ENCODE measurements around the gene GTPBP4. TPM values are rescaled to one million over a fixed set of nuclear protein-coding genes. Genes with fewer than 3 reads are reported as not detected.

The GTPBP4 gene
- total RNA-seq, 4 donors from 2014 or later, result 16.0 to 31.5 (median 21.5) TPM

- ATAC-seq, result no peak
- H3K9me3 ChIP-seq, result no peaks in the 10 kb centered on the region
- H3K4me1 ChIP-seq, result no peaks in the 10 kb centered on the region
- no peaks in the 10 kb centered on the region for H3K36me3 ChIP-seq
- H3K27me3 ChIP-seq, result peaks cover 26% of the 10 kb centered on the region
- WGBS, 2 donors (ENCODE audit: low coverage in 1 of 2), result 86 to 89% methylated on average over 12 of the region's 21 CpGs
- H3K4me3 ChIP-seq, result no peak overlapping the region
- H3K27ac ChIP-seq, result no peak overlapping the region
- TF ChIP-seq EP300 (IDR thresholded peaks at IDR 0.05) (no peak), POLR2AphosphoS5 (IDR thresholded peaks at IDR 0.05) (no peak)
Measured at GRCh38 chr10:954396-954795, 33.8 kb upstream of the GTPBP4 start.

DNA sequence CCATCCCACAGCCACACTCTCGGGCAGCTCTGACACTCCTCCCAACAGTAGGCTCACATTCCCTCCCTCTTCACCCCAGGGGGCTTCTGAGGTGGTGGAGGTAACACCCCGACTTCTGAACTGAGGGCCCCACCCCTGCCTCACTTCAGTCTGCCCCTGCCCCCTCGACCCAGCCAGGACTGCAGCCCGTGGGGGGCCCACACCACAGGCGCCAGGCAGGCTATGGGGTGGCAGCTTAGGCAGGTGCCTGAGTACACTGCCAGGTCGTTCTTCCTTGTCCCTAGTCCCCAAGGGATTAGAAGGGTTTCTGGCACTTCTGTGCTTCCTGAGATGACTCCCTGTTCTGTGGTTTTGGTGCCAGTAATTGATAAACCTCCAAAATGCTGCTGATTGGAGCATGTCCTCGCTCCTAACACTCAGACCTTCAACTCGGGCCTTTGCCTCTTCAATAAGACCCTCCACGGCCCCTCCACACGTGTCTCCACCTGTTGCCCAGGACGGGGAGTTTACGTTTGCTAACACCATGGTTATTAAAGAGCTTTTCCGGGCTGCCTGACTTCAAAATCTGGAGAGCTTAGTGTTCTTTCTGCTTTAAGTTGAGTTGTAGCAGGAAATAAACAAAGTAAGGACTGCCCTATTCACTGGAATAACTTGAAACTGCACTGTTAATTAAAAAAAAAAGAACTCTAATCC lies 33.0 kb upstream of the GTPBP4 start:
- Histone ChIP-seq H3K27ac (no peak overlapping the region), H3K4me1 (no peaks in the 10 kb centered on the region), H3K27me3 (peaks cover 29% of the 10 kb centered on the region), H3K9me3 (no peaks in the 10 kb centered on the region), H3K36me3 (no peaks in the 10 kb centered on the region), H3K4me3 (no peak overlapping the region)
- TF ChIP-seq POLR2AphosphoS5 (IDR thresholded peaks at IDR 0.05) (no peak), CTCF (IDR thresholded peaks at IDR 0.05) (no peak), POLR2A (IDR thresholded peaks at IDR 0.05) (no peak), EP300 (IDR thresholded peaks at IDR 0.05) (no peak)
- 20 to 24% methylated on average over 4 to 9 of the region's 13 CpGs for WGBS, 2 donors (ENCODE audit: low coverage in 1 of 2)
- no peak for ATAC-seq

DNA sequence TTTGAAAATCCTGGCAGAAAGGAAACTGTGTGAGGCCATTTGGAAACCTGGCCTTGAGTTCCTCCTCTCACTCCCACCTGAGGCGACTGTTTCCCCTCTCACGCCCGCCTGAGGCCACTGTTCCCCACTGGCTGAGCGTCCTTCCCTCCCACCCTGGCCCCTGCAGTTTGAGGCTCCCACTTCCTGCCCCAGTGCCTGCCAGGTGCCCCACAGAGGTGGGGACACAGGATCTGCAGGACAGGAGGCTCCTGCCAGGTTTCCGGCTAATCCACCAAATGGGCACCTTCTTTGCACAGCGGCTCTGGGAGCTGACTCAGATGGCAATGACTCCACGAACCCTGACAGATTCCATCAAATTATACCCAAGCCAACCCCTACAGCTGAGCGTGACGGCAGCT lies 32.4 kb upstream of the GTPBP4 start:
- WGBS, 2 donors (ENCODE audit: low coverage in 1 of 2), result 57 to 69% methylated on average over 4 to 6 of the region's 9 CpGs
- H3K4me1 ChIP-seq, result no peaks in the 10 kb centered on the region
- peaks cover 29% of the 10 kb centered on the region for H3K27me3 ChIP-seq
- H3K4me3 ChIP-seq, result no peak overlapping the region
- H3K9me3 ChIP-seq, result no peaks in the 10 kb centered on the region
- TF ChIP-seq POLR2AphosphoS5 (IDR thresholded peaks at IDR 0.05) (no peak), EP300 (IDR thresholded peaks at IDR 0.05) (no peak), CTCF (IDR thresholded peaks at IDR 0.05) (no peak), POLR2A (IDR thresholded peaks at IDR 0.05) (no peak)
- ATAC-seq, result no peak
- H3K36me3 ChIP-seq, result no peaks in the 10 kb centered on the region
- H3K27ac ChIP-seq, result no peak overlapping the region

DNA sequence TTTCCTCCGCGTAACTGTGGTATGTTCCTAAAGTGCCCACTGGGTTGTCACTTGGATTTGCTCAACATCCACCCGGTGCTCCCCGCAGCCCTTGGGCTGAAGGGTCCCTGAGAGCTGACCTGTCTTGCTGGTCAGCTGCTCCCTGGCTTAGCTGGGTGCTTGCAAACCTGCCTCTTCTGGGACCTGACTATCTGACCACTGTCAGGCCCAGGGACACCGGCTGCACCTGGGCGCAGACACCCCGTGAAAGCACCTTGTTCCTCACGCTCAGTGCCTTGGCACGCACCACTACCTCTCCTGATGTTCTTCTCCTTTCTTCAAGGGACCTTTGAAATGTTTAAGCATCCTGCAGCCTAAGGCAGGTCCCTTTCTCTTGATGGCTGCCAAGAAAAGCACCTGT lies 30.1 kb upstream of the GTPBP4 start:
- H3K4me3 ChIP-seq, result no peak overlapping the region
- no peak for TF ChIP-seq EP300 (IDR thresholded peaks at IDR 0.05)
- 92 to 95% methylated on average over 5 of the region's 9 CpGs for WGBS, 2 donors (ENCODE audit: low coverage in 1 of 2)
- no peaks in the 10 kb centered on the region for H3K36me3 ChIP-seq
- H3K9me3 ChIP-seq, result no peaks in the 10 kb centered on the region
- no peak overlapping the region for H3K27ac ChIP-seq
- H3K27me3 ChIP-seq, result peaks cover 23% of the 10 kb centered on the region
- H3K4me1 ChIP-seq, result no peaks in the 10 kb centered on the region
- no peak for ATAC-seq

DNA sequence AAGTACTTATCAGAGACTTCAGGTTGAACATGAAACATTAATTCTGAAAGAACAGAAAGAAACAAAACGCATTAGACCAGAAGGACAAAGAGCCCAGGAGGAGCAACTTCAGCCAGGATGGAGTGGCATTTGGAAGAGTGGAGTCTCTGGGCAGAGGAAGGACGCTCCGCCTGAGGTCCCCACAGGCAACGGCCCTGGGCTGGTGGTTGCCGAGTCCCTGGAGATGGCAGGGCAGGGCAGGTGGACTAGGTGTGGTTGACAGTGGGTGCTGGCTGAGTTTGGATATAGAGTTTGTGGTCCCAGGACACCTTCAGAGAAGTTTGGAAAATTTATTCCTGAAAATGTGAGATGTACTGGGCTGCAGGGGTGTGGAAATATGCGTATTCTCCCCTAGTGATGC lies 29.4 kb upstream of the GTPBP4 start:
- Histone ChIP-seq H3K27me3 (peaks cover 22% of the 10 kb centered on the region), H3K9me3 (no peaks in the 10 kb centered on the region), H3K4me1 (no peaks in the 10 kb centered on the region), H3K27ac (no peak overlapping the region), H3K4me3 (no peak overlapping the region), H3K36me3 (no peaks in the 10 kb centered on the region)
- WGBS, 2 donors (ENCODE audit: low coverage in 1 of 2), result 72 to 88% methylated on average over 4 to 6 of the region's 6 CpGs
- no peak for TF ChIP-seq EP300 (IDR thresholded peaks at IDR 0.05)
- no peak for TF ChIP-seq POLR2A (IDR thresholded peaks at IDR 0.05)
- no peak for TF ChIP-seq CTCF (IDR thresholded peaks at IDR 0.05)
- TF ChIP-seq POLR2AphosphoS5 (IDR thresholded peaks at IDR 0.05), result no peak
- no peak for ATAC-seq

GRCh38 chr10:962342-962741 lies 25.9 kb upstream of the GTPBP4 start:
- Histone ChIP-seq H3K4me3 (no peak overlapping the region), H3K27me3 (peaks cover 16% of the 10 kb centered on the region), H3K4me1 (no peaks in the 10 kb centered on the region), H3K27ac (no peak overlapping the region), H3K36me3 (no peaks in the 10 kb centered on the region), H3K9me3 (no peaks in the 10 kb centered on the region)
- ATAC-seq, result no peak
- TF ChIP-seq POLR2AphosphoS5 (IDR thresholded peaks at IDR 0.05), result no peak
- no peak for TF ChIP-seq POLR2A (IDR thresholded peaks at IDR 0.05)
- TF ChIP-seq EP300 (IDR thresholded peaks at IDR 0.05), result no peak
- no peak for TF ChIP-seq CTCF (IDR thresholded peaks at IDR 0.05)
- WGBS, 2 donors (ENCODE audit: low coverage in 1 of 2), result 90 to 97% methylated on average over 2 to 3 of the region's 3 CpGs

All from gastroesophageal sphincter (tissue), 4 donors.